GM21423 (cell line): ENCODE data around the gene MBD4.
"Not testable (repeated sequence)": the region's sequence is repeated elsewhere in the genome, so short reads cannot be mapped to it uniquely, and the experiment has no call there.

ENCODE experiments used
- ATAC-seq: cut with Tn5 transposase; IDR thresholded peaks from one replicate; pipeline ENCODE4 v1.9.1; 2021; ENCODE audit warnings: mild to moderate bottlenecking, moderate library complexity; ENCODE audit not compliant: unreplicated experiment

The MBD4 gene

DNA sequence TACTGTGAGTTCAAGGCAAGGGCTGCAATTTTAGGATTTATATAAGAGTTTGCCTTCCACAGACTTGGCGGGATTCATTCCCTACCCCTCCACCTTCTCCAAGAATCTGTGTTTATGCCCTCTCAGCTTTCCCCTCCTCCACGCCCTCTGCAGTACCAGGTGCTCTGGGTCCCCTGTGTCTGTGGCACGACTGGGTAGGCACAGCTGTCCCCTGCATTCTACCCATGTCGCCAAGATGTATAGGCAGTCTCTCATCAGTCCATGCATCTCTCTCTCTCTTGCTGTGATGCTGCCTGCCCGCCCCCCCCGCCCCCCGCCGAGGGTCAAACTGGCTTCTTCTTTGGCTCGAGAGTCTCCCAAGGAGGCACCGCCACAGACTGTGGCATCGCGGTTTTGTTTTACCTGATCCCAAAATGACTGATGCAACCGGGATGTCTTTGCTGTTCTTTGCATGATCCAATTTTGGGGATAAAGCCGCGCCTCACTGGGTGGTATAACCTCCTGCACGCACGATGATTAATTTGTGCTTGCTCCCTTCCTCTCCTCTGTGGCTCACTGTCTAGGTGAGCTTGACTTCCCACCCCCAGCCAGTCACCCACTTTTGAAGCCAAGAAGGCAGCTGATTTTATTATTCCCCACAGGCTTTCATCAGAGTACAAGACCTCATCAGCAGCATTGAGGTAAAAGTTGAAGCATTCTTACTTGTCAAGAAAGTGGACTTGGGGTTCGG lies 55.0 kb downstream of the MBD4 start:
- no peak for ATAC-seq

DNA sequence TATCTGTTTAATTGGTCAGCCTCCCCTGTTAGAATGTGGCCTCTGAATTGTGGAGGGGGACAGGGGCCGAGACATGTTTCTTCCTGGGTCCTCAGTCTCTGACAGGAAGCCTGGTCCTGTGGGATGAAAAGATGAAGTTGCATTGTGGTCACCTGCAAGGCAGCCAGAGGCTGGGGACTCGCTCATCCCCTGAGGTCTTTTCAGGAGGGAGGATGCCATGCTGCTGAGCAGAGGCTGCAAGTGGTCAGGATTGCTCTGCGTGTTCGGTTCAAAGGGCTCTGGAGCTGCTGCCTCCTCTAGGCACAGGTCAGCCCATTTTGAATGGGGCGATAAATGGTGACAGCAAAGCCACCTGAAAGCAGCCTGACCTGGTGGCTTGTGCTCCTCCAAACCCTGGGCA lies 55.6 kb downstream of the MBD4 start:
- ATAC-seq: not testable (repeated sequence)

DNA sequence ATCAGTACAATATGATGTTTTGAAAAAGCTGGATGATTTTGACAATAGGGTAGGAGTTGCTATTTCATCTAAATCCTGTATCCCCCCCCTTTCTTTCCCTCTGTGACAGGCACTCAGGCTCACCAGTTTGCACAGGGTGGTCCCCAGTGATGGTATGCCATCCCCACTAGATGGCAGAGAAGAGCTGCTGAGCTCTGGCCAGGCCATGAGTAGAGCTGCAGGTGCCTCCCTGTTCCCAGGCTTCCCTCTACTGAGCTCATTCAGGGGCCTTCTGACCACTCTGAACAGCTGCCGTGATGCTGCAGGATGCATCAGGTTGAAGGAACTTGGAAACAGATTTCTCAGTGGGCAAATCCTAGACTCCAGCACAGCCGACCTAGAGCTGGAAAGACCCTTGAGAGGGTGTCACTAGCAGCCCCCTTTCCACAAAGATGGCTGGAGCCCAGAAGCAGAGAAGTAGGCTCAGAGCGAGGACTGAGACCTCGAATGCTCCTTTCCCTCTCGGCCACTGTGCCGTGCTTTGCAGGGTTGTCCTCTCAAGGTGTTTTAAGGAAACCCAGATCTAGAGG lies 56.4 kb downstream of the MBD4 start:
- peak; percentile 87 for ATAC-seq

DNA sequence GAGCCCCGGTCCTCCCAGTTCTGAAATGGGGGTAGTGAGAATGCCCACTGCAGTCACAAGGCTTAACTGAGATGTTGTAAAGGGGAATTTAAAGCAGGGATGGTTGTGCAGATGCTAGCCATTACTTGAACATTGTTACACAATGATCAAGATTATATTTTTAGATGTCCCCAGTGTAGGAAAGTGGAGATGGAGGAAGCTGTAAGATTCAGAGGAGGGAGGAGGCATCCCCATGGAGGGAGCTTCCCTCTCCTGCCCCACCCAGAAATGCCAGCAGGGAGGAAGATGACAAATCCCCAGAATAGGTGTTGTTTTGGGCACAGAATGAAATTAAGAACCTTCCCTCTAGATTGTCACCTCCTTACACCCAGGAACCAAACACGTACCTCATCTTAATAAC lies 57.4 kb downstream of the MBD4 start:
- ATAC-seq: no peak
